GM18858 (cell line): Measurements from ENCODE around the gene YBEY.

Experiments
- ATAC-seq: cut with Tn5 transposase; IDR thresholded peaks from one replicate; pipeline ENCODE4 v1.9.1; 2021; ENCODE audit not compliant: unreplicated experiment

The YBEY gene

GRCh38 chr21:46325073-46325912 lies 39.2 kb downstream of the YBEY start:
- ATAC-seq = no peak

DNA sequence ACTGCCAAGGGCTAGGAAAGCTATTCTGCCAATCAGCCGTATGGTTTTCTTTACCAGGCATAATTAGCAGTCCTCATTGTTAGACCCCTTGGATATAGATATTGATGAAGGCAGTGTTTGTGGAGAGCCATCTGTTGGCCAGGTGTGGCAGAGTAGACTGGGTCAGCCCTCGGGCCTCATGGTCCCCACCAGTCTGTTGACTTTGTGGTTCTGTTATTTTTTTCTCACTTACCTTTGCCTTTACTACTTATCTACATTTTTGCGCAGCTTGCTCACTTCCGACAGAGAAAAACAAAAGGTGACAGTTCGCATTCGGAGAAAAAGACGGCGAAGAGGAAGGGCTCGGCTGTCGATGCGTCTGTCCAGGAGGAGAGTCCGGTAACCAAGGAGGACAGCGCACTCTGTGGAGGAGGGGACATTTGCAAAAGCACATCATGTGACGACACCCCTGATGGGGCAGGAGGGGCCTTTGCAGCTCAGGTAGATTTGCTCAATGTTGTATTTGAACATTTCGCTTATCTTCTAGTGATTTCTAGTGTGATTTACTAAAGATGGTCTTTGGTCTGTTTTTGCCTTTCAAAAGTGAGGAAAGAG lies 40.1 kb downstream of the YBEY start:
- no peak for ATAC-seq

DNA sequence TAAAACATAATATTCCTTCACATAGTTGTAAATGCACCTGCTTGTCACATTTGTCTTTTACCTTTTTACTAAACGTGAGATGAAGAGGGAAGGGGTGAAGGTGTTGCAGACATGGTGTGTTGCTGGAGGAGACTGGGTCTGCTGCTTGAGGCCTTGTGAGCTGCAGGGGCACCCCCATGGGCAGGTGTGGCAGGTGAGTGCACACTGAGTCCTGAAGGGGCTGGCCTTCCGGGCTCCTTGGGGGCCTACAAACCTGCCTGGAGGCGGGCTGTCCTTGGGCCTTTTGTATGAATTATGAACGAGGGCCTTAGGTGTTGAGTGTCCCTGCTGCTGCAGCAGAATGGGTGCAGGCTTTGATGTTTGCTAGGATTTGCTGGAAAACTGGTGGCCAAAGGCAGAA lies 41.6 kb downstream of the YBEY start:
- no peak for ATAC-seq

- no peak for ATAC-seq
Observed at GRCh38 chr21:46328151-46328550, 42.0 kb downstream of the YBEY start.

DNA sequence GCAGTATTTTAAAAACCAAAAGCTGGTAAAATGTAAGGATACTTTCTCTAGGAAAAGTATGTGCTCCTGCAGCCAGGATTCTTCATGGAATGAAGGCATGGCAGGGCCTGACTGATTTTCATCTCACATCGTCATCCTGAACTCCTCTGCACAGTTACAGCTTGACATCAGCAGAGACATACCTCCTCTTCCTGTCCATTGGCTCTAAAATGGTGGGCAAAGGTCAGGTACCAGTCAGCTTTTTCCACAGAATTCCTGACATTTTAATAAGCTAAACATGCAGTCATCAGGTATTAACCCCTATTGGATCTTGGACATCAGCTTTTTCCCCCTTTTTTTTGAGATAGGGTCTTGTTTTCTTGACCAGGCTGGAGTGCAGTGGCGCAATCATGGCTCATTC lies 43.7 kb downstream of the YBEY start:
- no peak for ATAC-seq

GRCh38 chr21:46334351-46335140 lies 48.4 kb downstream of the YBEY start:
- no peak for ATAC-seq

DNA sequence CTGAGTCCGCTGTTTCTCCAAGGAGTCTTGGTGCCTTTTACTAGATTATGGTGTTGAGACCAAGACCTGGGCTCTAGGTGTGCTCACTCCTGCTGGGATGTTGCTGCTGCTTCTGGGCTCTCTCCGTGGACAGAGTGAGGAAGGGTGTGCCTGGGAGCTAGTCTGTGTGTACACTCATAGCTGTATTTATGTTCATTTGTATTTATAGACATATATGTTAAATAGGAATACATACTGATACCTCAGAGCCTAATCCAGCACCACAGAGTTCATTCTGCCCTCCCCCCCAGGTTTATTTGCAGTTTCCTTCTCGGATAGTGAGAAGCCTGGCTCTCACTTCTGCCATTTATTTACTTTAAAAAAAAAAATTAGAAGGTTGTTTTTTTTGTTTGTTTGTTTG lies 50.5 kb downstream of the YBEY start:
- ATAC-seq = no peak

DNA sequence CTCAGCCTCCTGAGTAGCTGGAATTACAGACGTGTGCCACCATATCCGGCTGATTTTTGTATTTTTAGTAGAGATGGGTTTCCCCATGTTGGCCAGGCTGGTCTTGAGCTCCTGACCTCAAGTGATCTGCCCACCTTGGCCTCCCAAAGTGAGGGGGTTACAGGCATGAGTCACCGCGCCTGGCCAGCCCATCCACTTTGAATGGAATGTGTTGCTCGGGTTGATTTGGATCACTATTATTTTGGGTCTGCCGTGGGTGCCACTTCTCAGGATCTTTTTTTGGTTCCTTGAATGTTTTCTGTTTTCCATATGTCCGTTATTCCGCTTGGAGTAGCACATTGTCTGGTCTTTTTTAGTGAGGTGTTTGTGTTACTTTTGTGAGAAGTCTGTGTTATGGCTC lies 54.9 kb downstream of the YBEY start:
- no peak for ATAC-seq

- ATAC-seq = no peak
Observed at GRCh38 chr21:46344219-46344915, 58.2 kb downstream of the YBEY start.

DNA sequence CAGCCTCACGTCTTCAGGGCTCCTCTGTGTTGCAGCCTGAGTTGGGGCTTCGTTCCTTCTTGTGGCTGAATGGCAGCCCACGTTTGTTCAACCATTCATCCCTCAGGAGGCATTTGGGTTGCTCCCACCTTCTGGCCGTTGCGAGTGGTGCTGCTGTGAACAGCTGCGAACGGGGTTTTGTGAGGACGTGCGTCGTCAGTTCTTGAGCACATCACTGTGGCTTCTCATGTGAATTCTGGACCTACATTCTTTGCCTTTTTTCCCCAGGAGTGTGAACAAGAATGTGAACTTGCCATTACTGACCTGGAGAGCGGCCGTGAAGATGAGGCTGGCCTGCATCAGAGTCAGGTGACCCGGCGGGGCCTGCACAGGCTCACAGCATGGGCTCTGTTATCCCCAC lies 59.7 kb downstream of the YBEY start:
- ATAC-seq = no peak

GRCh38 chr21:46346296-46347202 lies 60.4 kb downstream of the YBEY start:
- no peak for ATAC-seq

DNA sequence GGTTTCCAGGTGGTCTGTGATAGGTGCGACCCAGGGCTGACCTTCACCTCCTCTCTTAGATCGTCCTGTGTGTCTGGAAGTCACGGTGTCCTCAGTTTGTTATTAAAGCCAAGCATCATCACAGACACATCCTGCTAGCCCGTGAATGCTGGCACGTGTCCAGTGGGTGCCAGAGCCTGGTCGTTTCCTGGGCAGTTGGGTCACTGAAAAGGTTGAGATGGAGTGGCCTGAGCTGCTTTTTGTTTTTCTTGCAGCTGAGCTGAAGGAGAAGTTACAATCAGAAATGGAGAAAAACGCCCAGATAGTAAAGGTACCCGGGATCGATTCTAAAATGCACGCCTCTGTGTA lies 61.0 kb downstream of the YBEY start:
- no peak for ATAC-seq
